UCSD-AML1 (cell line): ENCODE results near the gene GPR31.

Source experiments
- DNase-seq: peaks from one replicate; lab custom pipeline; 2025; ENCODE audit not compliant: unreplicated experiment; lab: John Stamatoyannopoulos, UW

The GPR31 gene

DNA sequence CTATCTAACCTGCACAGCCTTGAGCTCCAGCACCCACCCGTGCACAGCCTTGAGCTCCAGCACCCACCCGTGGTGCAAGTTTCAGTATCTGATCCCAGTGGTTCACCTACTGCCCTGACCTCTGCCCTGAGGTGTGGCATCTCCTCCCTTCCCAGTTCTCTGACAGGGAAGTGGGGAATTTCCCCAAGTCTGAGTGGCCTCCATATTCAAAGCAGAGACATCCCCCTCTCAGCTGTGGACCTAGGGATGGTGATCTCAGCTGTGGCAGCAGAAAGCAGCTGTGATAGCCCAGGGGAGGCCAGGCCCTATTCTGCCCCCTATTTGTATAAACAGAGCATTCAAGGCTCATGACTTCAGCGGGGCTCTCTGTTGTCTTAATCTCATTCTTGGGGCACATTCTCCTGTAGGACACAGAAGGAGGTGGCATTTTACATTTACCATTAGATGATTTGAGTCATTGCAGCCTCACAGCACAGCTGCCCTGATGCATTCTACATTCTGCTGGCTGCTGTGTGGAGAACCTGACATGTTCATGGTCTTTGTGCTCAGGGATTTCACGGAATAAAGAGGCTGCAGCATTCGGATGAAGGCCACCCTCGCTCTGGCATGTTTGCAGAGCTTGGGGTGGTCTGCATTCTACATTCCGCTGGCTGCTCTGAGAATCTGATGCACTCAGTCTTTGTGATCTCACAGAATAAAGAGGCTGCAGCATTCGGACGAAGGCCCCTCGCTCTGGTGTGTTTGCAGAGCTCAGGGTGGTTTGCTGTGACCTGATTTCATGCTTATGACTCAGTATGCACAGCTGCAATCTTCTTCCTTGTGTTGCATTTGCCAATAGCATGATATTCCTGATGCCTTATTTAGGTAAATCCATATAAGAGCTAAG lies 16.9 kb downstream of the GPR31 start:
- no peak for DNase-seq

DNA sequence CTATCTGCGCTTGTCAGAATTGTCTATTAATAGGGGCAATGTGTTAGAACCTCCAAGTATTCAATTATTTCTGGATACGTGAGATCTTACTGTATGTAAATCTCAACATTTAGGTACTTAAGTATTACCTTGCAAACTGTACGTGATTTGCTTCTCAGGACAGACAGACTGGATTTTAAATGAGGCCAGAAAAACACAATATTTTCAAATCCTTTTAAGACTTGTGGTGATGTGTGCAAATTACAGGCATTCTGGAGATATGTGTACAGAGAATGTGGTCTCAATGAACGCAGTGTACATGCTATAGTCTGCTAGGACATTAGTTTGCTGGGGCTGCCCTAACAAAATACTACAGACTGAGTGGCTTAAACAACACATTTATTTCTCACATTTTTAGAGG lies 18.0 kb downstream of the GPR31 start:
- no peak for DNase-seq

GRCh38 chr6:167137881-167138280 lies 19.9 kb downstream of the GPR31 start:
- no peak for DNase-seq

DNA sequence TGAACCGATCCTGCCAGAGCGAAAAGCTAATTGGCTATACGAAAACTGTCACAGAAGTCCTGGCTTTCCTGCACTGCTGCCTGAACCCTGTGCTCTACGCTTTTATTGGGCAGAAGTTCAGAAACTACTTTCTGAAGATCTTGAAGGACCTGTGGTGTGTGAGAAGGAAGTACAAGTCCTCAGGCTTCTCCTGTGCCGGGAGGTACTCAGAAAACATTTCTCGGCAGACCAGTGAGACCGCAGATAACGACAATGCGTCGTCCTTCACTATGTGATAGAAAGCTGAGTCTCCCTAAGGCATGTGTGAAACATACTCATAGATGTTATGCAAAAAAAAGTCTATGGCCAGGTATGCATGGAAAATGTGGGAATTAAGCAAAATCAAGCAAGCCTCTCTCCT lies 20.7 kb downstream of the GPR31 start:
- no peak for DNase-seq

DNA sequence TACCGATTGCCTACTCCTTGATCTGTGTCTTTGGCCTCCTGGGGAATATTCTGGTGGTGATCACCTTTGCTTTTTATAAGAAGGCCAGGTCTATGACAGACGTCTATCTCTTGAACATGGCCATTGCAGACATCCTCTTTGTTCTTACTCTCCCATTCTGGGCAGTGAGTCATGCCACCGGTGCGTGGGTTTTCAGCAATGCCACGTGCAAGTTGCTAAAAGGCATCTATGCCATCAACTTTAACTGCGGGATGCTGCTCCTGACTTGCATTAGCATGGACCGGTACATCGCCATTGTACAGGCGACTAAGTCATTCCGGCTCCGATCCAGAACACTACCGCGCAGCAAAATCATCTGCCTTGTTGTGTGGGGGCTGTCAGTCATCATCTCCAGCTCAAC lies 21.4 kb downstream of the GPR31 start:
- no peak for DNase-seq

GRCh38 chr6:167134448-167135328 lies 23.1 kb downstream of the GPR31 start:
- no peak for DNase-seq

DNA sequence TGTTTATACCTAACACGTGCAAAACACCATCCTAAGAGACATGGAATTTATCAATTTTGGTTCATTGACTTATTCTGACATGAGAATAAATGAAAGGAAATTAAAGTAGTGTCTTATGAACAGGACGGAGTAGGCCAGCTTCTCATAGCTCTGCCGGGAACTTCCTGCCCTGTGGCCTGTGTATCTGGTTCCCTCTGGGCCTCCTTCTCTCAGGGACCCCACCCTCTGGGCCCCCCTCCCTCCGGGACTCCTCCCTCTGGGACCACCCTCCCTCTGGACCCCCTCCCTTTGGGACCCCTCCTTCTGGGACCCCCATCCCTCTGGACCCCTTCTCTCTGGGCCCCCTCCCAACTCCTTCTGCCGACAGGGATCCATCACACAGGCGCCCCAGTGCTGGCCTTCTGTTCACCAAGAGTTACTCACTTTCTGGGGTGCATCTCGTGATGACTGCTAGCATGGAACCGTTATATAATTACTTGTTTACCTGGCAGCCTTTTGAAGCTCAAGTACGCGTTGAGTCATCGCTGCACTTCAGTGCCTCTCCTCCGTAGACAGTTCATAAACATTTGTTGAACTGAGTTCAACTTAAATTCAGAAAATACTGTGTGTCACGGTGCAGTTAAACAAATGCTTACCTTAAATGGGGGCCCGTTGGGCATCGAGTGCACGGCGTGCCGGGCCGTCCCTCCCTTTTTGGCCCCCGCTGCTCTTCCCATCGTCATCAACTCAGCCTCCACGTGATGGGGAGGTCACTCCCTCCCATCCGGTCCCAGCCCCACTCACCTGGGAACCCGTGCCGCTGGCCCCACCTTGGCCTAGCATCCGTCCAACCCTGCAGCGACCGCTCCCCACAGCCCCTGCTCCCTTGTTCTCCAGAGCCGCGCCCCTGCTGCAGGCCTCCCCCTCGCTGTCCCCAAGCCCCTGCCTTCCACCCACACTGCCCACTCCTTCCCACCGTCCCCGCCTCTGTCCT lies 26.8 kb downstream of the GPR31 start:
- DNase-seq: no peak

DNA sequence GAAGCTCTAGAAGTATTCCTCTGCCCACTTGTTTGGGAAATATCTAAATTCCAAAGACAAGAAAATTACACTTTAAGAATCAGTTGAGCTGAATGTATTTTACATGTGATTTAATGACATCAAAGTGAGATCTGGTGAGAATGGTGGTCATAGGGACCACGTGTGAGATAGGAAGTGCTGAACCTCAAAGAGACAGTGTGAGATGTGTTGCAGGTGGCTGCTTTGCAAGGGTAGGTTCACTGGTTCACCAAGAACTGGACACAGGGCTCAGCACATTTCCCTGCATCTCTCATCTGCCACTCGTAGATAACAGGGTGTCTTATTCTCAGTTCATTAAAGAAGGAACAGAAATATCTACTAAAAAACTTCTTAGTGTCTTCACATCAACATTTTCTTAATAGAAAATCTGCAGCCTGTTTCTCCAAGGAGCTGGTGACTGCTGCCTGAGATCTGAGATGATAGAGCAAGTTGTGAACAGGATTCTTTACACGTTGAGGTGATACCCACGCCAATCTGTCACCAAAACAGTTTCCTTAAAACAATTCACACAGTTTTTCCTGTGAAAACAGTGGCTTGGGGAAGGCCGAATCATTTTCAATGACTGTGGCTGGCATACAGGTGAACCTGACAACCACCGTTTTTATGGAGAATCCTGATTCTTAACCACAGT lies 27.6 kb downstream of the GPR31 start:
- no peak for DNase-seq

DNA sequence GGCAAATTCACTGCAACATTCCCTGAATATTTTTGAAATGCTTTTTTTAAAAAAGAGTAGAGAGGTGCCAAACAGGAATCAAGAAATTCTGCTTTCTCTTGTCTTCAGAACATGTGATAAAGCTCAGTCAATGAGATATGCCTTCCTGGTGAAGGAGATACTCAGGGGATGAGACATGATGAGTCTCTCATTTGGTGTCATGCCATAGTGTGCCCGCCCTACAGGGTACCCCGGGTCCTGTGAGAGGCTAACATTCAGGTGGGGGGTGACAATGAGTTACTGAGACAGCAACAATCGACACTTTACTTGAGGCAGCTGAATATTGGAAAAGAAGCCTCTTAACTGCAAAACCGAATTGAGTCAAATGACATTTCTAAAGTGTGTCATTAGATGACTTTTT lies 28.2 kb downstream of the GPR31 start:
- DNase-seq: no peak

- no peak for DNase-seq
Measured at GRCh38 chr6:167129159-167129558, 28.6 kb downstream of the GPR31 start.

DNA sequence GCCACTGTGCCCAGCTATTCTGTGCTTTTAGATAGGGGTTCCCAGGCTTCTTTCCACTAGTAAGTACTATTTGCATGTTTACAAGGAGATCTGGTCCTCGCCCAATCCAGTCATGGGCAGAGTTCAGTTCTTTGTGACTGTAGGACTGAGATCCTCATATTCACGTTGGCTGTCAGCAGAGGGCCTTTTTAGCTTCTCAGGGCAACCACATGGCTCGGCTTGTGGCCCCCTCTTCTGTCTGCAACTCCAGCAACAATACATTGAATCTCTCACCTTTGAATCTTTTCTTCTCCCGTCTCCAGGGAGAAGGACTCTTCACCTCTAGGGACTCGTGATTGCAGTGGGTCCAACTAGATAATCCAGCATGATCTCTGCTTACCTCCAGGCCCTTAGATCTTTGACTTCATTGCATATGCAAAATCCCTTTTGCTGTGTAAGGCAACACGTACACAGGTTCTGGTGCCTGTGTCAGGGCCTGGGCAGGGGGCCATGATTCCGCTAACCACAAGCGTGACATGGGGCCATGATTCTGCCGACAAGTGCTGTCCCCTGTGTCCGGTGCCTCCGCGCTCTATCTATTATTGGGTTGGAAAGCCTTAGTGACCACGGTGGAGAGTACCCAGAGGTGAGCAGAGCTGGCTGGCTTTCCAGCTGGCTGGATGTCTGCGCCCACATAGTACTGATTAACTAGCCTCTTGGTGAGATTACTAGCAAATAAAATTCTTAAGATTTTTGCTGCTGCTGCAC lies 29.8 kb downstream of the GPR31 start:
- no peak for DNase-seq

- no peak for DNase-seq
Measured at GRCh38 chr6:167125855-167126349, 31.9 kb downstream of the GPR31 start.

- DNase-seq: no peak
Measured at GRCh38 chr6:167125410-167125809, 32.4 kb downstream of the GPR31 start.

DNA sequence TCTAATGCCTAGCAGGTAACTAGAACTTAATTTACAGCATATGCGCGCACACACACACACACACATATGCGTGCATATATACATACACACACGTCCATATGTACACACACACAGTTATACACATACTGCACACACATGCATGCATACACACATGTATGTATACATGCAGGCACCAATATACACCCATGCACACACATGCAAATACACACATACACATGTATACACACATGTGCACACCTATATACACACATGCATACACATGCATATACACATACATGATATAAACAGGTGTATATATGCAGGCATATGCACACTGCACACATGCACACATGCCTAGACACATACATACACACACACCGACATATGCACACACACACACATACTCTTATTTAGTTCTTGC lies 33.0 kb downstream of the GPR31 start:
- no peak for DNase-seq

DNA sequence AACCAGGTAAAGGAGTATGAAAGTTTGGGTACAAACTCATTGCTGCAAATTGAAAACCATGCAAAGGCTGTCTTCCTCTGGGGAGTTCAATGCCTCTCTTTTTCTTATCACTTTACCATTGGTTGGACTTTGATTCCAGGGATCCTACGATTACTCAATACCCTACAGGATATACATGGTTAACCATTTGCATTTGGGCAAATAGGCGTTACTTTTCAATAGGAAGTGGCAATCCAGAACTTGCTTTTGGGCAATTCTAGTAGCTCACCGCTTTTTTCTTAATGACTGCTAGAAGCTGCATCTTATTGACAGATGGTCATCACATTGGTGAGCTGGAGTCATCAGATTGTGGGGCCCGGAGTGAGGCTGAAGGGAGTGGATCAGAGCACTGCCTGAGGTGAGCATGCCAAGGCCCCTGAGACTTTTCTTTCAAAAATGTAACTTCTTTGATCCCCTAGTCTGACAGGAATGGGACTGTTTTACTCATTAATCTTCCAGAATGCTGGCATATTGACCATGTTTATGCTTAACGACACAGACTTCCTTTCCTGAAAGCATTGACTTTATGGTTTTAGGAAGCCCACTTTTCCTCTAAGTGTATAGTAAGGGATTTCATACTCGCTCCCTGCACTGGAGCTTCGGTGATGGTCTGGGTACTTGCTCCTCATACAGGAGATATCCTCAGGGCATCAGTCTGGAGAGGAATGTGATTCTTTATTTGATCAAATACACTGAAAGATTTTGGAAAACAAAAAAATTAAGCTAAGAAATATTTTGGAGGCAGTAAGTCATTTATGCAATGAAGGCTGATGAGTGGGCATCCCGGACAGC lies 34.7 kb downstream of the GPR31 start, which contains the start of gene CCR6:
TSS of gene CCR6 (plus strand) at position 270 of the 831 bp plus-strand sequence. CDS start 13,039 bp downstream, outside the sequence.
- no peak for DNase-seq

GRCh38 chr6:167122041-167122826 lies 35.5 kb downstream of the GPR31 start:
- no peak for DNase-seq

GRCh38 chr6:167121335-167121841 lies 36.4 kb downstream of the GPR31 start:
- DNase-seq: no peak

GRCh38 chr6:167120583-167120903 lies 37.2 kb downstream of the GPR31 start:
- no peak for DNase-seq
